HG02678 (cell line): ENCODE results near the gene PTK6.
"Not testable (repeated sequence)": the region's sequence is repeated elsewhere in the genome, so short reads cannot be mapped to it uniquely, and the experiment has no call there.

Source experiments
- ATAC-seq: cut with Tn5 transposase; IDR thresholded peaks from one replicate; pipeline ENCODE4 v1.9.1; 2021; ENCODE audit warnings: mild to moderate bottlenecking, moderate library complexity; ENCODE audit not compliant: unreplicated experiment

The PTK6 gene

DNA sequence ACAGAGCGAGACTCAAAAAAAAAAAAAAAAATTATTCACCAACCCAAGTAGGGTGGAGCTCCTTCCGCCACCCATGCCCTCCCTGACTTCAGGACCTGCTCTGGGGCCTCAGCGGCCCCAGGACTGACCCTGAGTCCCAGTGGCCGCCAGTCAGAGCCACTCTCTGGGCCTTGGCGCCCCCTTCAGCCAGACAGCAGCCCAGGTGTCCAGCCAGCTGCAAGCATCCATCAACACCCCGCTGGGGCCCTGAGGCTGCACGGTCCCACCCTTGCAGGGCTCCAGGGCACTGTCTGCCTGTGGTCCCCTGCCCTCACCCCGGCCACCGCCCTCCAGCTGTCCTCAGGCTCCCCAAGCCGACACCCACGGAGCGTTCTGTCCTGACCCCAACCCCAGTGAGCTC is 53.3 kb downstream of the PTK6 start:
- no peak for ATAC-seq

- ATAC-seq = no peak
These were observed 55.1 kb downstream of the PTK6 start for GRCh38 chr20:63482021-63482587.

- ATAC-seq = no peak
These were observed 55.7 kb downstream of the PTK6 start for GRCh38 chr20:63481503-63481902.

DNA sequence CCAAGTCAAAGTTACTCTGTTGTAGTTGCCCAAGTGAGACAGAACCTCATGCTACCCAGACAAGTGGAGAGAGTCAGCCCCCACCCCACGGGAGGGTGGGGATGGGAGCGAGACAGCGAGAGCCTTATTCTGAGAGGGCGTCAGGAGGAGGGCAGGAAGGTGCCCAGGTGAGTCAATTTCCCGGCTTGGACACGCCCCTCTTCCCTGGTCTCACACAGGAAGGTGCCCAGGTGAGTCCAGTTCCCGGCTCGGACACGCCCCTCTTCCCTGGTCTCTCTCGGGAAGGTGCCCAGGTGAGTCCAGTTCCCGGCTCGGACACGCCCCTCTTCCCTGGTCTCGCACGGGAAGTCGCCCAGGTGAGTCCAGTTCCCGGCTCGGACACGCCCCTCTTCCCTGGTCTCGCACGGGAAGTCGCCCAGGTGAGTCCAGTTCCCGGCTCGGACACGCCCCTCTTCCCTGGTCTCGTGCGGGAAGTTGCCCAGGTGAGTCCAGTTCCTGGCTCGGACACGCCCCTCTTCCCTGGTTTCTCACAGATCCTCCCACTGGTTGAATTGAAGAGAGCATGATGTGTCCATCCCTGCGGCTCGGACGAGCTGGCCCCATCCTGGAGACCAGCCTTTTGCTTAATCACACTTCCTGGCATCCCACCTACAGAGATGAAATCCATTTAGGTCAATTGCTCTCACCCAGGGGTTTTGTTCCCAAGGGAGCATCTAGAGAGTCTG is 57.3 kb downstream of the PTK6 start:
- not testable (repeated sequence) for ATAC-seq

- no peak for ATAC-seq
These were observed 58.6 kb downstream of the PTK6 start for GRCh38 chr20:63478346-63479302.
